LNCAP (cell line): ENCODE measurements around the gene ENOSF1.

Experiments used
- TF ChIP-seq, protein P1 (sequence below): fragments of 450-650 bp; IDR thresholded peaks from 2 replicates; pipeline ENCODE4 v1.5.1; 2017; ENCODE audit warnings: mild to moderate bottlenecking

ENOSF1 gene

DNA sequence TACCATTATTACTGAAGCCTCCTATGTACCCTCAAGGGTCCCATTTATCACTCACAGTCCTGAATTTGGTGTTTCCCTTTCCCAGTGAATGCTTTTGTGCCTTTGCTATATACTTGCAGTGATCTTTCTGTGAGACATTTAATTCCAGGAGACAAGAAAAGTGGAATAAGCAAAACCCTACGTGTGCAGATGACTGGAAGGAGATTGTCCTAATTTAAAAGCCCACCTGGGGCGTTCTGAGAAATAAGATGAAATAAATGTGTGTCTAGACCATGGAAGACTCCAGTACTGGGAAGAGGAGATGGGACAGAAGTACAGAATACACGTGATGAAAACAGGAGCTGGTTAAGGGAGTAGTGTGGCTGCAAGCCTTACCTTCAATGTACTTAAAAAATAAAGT is 35.7 kb downstream of the ENOSF1 start:
- TF ChIP-seq, protein P1, sequence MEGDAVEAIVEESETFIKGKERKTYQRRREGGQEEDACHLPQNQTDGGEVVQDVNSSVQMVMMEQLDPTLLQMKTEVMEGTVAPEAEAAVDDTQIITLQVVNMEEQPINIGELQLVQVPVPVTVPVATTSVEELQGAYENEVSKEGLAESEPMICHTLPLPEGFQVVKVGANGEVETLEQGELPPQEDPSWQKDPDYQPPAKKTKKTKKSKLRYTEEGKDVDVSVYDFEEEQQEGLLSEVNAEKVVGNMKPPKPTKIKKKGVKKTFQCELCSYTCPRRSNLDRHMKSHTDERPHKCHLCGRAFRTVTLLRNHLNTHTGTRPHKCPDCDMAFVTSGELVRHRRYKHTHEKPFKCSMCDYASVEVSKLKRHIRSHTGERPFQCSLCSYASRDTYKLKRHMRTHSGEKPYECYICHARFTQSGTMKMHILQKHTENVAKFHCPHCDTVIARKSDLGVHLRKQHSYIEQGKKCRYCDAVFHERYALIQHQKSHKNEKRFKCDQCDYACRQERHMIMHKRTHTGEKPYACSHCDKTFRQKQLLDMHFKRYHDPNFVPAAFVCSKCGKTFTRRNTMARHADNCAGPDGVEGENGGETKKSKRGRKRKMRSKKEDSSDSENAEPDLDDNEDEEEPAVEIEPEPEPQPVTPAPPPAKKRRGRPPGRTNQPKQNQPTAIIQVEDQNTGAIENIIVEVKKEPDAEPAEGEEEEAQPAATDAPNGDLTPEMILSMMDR = no peak

DNA sequence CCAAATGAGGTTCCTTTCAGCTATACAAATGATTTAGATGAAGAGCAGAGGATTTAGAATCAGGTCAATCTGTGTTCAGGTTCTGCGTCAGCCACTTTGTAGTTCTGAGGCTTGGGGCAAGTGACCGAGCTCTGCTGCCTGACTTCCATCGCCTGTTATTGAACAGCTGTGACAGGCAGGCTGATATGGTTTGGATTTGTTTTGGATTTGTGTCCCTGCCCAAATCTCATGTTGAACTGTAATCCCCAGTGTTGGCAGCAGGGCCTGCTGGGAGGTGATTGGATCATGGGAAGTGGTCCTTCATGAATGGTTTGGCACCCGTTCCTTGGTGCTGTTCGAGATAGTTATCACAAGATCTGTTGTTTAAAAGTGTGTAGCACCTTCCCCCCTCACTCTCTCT is 36.4 kb downstream of the ENOSF1 start:
- TF ChIP-seq, protein P1 = no peak

DNA sequence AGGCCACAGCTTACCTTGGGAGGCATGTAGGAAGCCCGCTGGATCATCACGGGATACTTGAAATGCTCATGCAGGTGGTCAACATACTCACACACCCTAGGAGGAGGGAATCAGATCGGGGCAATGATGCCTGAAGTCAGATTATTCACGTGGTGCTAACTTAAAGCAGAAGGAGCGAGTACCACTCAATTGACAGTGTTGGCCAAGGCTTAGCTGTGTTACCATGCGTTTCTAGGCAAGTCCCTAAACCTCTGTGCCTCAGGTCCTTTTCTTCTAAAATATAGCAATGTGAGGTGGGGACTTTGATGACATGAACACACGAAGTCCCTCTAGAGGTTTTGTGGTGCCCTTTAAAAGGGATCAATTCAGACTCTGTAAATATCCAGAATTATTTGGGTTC is 37.1 kb downstream of the ENOSF1 start:
- TF ChIP-seq, protein P1 = no peak

DNA sequence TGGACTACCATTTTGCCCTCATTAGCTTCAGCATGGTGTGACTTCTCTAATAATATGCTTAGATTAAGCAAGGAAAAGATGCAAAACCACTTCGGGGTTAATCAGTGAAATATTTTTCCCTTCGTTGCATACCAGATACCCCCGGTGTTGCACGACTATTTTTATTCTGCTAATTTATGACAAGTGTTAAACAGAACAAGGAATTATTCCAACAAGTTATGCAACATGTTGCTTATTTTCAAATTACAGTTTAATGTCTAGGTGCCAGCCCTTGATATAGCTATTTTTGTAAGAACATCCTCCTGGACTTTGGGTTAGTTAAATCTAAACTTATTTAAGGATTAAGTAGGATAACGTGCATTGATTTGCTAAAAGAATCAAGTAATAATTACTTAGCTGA is 38.7 kb downstream of the ENOSF1 start:
- TF ChIP-seq, protein P1 = no peak

- TF ChIP-seq, protein P1 = no peak
Measured at GRCh38 chr18:673317-673716, 39.1 kb downstream of the ENOSF1 start.

- TF ChIP-seq, protein P1 = no peak
Measured at GRCh38 chr18:671405-671804, 41.0 kb downstream of the ENOSF1 start.

GRCh38 chr18:670522-670921 is 41.9 kb downstream of the ENOSF1 start:
- TF ChIP-seq, protein P1 = no peak

DNA sequence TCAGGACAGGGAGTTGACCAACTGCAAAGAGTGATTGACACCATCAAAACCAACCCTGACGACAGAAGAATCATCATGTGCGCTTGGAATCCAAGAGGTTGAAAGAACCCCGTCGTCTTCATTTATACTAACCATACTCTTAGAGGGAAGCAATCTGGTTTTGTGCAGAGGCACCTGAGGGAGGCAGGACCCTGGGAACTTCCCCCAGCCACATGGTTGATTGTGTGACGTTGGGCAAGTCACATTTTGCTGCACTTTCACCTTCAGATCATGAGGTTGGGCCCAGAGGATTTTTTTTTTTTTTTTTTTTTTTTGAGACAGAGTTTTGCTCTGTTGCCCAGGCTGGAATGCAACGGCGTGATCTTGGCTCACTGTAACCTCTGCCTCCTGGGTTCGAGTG is 43.4 kb downstream of the ENOSF1 start:
- TF ChIP-seq, protein P1 = no peak
